Gastroesophageal sphincter (tissue), 3 donors: ENCODE measurements around the gene RPL37A.

Source experiments
- CTCF ChIP-seq, 4 experiments: fragments of 200-600 bp in 2 of 4; fragments of 450-650 bp in 2 of 4; sonication (generic) in 1 of 4; IDR thresholded peaks; one replicate each; pipeline ENCODE4 v1.5.1; 2017 to 2019; ENCODE audit warnings: antibody characterized with exemption in 4 of 4, mild to moderate bottlenecking in 2 of 4, moderate library complexity in 2 of 4
- EP300 ChIP-seq: sonication (generic); formaldehyde crosslinking; IDR thresholded peaks from one replicate; pipeline ENCODE4 v1.6.1; 2017; ENCODE audit warnings: antibody characterized with exemption, mild to moderate bottlenecking
- POLR2A ChIP-seq, 2 donors: fragments of 450-650 bp; IDR thresholded peaks; one replicate each; pipeline ENCODE4 v1.6.1; 2017; ENCODE audit warnings: antibody characterized with exemption in 2 of 2, mild to moderate bottlenecking in 2 of 2, moderate library complexity in 1 of 2
- POLR2AphosphoS5 ChIP-seq: sonication (generic); formaldehyde crosslinking; IDR thresholded peaks from one replicate; pipeline ENCODE4 v1.6.1; 2017; ENCODE audit warnings: antibody characterized with exemption

DNA sequence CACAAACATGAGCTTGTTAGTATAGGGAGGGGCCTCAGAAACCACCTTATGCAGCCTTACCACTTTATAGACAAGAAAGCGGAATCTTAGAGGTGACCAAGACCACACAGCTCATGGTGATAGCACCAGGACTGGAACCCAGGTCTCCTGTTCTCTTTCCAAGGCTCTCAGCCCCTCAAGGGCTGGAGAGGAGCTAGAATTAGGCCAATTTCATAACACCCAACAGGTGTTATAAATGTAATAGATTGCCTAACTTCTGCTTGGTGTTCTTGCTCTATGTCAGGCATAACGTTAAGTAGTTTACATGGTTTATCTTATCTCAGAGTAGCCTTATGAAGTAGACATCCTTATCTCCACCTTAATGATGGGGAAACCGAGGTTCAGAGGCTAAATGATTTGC lies 42.9 kb downstream of the RPL37A start:
- TF ChIP-seq CTCF (IDR thresholded peaks at IDR 0.05): no peak
- no peak for TF ChIP-seq POLR2A (IDR thresholded peaks at IDR 0.05)
- TF ChIP-seq EP300: no peak
- TF ChIP-seq POLR2AphosphoS5: no peak
